ENCODE data around the gene RECQL5. TPM values are rescaled to one million over a fixed set of nuclear protein-coding genes. Genes with fewer than 3 reads are reported as not detected.

The RECQL5 gene
- total RNA-seq, 4 donors from 2014 or later: 6.3 to 14.7 (median 11.9) TPM

GRCh38 chr17:75623386-75623785, 43.6 kb downstream of the RECQL5 start:
- WGBS: 80% methylated on average over 9 of the region's 9 CpGs
- Histone ChIP-seq H3K4me1 (no peaks in the 10 kb centered on the region), H3K27ac (replicated peaks in 1 of 4) (no peak overlapping the region), H3K36me3 (peaks cover 10 to 96% (median 85%) of the 10 kb centered on the region in 4 donors), H3K27me3 (no peaks in the 10 kb centered on the region), H3K4me3 (no peak overlapping the region), H3K9me3 (no peaks in the 10 kb centered on the region)
- no peak for DNase-seq (ENCODE audit: extremely low spot score)
- intact Hi-C loops (cut with DNase I): no loop called here
- TF ChIP-seq POLR2AphosphoS5 (IDR thresholded peaks at IDR 0.05) (no peak), POLR2A (IDR thresholded peaks at IDR 0.05; ENCODE audit: low read depth) (no peak), CTCF (IDR thresholded peaks at IDR 0.05) (no peak), EP300 (IDR thresholded peaks at IDR 0.05) (no peak)

- no peaks in the 10 kb centered on the region for H3K4me1 ChIP-seq
- no peaks in the 10 kb centered on the region for H3K9me3 ChIP-seq
- no peak overlapping the region for H3K27ac ChIP-seq (replicated peaks in 1 of 4)
- intact Hi-C loops (cut with DNase I): no loop called here
- DNase-seq (ENCODE audit: extremely low spot score): no peak
- H3K4me3 ChIP-seq: no peak overlapping the region
- WGBS: 94% methylated on average over 15 of the region's 15 CpGs
- H3K36me3 ChIP-seq: peaks cover 10 to 97% (median 90%) of the 10 kb centered on the region in 4 donors
- no peaks in the 10 kb centered on the region for H3K27me3 ChIP-seq
- TF ChIP-seq POLR2A (IDR thresholded peaks at IDR 0.05; ENCODE audit: low read depth) (no peak), POLR2AphosphoS5 (IDR thresholded peaks at IDR 0.05) (no peak), EP300 (IDR thresholded peaks at IDR 0.05) (no peak), CTCF (IDR thresholded peaks at IDR 0.05) (no peak)
Observed at GRCh38 chr17:75622771-75623273, 44.1 kb downstream of the RECQL5 start.

- Histone ChIP-seq H3K4me3 (no peak overlapping the region), H3K4me1 (no peaks in the 10 kb centered on the region), H3K27me3 (no peaks in the 10 kb centered on the region), H3K9me3 (no peaks in the 10 kb centered on the region), H3K36me3 (peaks cover 10 to 99% (median 91%) of the 10 kb centered on the region in 4 donors), H3K27ac (replicated peaks in 1 of 4) (no peak overlapping the region)
- intact Hi-C loops (cut with DNase I): no loop called here
- no peak for DNase-seq (ENCODE audit: extremely low spot score)
- 85% methylated on average over 8 of the region's 8 CpGs for WGBS
- TF ChIP-seq POLR2AphosphoS5 (IDR thresholded peaks at IDR 0.05) (no peak), POLR2A (IDR thresholded peaks at IDR 0.05; ENCODE audit: low read depth) (no peak), CTCF (IDR thresholded peaks at IDR 0.05) (no peak), EP300 (IDR thresholded peaks at IDR 0.05) (no peak)
Observed at GRCh38 chr17:75622076-75622475, 44.9 kb downstream of the RECQL5 start.

DNA sequence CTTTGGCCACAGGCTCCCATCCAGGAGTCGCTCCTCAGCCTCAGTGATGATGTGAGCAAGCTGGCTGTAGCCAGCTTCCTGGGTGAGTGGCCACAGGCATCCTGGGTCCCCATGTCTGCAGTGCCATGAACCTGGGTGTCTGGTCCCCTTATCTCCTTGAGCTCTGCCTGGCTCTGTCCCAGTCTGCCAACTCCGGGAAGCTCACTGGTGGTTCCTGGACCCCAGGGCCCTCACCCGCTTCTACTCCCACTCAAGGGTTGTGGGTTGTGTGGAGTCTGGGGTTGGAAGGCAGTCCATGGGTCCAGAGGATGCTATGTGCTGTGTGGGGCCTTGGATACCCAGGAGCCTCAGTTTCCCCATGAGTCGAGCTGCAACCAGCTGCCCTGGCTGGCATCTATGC, 45.5 kb downstream of the RECQL5 start:
- Histone ChIP-seq H3K4me3 (no peak overlapping the region), H3K27ac (replicated peaks in 1 of 4) (no peak overlapping the region), H3K4me1 (no peaks in the 10 kb centered on the region), H3K27me3 (no peaks in the 10 kb centered on the region), H3K9me3 (no peaks in the 10 kb centered on the region), H3K36me3 (peaks cover 6 to 99% (median 91%) of the 10 kb centered on the region in 4 donors)
- intact Hi-C loops (cut with DNase I): no loop called here
- 88% methylated on average over 1 of the region's 4 CpGs for WGBS
- no peak for DNase-seq (ENCODE audit: extremely low spot score)
- TF ChIP-seq CTCF (IDR thresholded peaks at IDR 0.05) (no peak), POLR2A (IDR thresholded peaks at IDR 0.05; ENCODE audit: low read depth) (no peak), POLR2AphosphoS5 (IDR thresholded peaks at IDR 0.05) (no peak), EP300 (IDR thresholded peaks at IDR 0.05) (no peak)

All from esophagus muscularis mucosa (tissue), 4 donors.